22Rv1 (cell line): ENCODE data around the gene AGRP.
A peak's percentile ranks its signal among the peaks of the same experiment; 100 is the strongest.

ENCODE experiments used
- H3K27ac ChIP-seq: fragments of 450-650 bp; 2 replicates; pipeline ENCODE4 v1.5.1; 2017
- ZFX ChIP-seq: fragments of 450-650 bp; IDR thresholded peaks from 2 replicates; pipeline ENCODE4 v1.6.1; 2017; ENCODE audit warnings: antibody characterized with exemption, borderline replicate concordance
- TF ChIP-seq, protein P1 (sequence below): fragments of 450-650 bp; IDR thresholded peaks from 2 replicates; pipeline ENCODE4 v1.5.1; 2017; ENCODE audit warnings: mild to moderate bottlenecking

Gene AGRP

DNA sequence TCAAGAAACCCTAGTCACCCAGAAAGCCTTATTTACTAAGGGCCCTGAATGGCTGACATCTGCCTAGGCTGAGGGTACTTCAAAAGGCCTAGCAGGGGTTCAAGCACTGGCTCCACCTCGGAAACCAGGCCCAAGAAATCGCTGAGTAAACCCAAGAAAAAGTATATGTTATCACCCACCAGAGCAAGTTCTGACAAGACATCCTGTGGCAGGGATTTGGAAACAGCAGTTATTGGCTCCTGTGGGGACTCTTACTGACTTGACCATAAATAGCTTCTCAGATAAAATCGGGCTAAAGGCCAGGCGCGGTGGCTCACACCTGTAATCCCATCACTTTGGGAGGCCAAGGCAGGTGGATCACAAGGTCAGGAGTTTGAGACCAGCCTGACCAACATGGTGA is 14.6 kb downstream of the AGRP start:
- TF ChIP-seq ZFX, result no peak
- TF ChIP-seq, protein P1, sequence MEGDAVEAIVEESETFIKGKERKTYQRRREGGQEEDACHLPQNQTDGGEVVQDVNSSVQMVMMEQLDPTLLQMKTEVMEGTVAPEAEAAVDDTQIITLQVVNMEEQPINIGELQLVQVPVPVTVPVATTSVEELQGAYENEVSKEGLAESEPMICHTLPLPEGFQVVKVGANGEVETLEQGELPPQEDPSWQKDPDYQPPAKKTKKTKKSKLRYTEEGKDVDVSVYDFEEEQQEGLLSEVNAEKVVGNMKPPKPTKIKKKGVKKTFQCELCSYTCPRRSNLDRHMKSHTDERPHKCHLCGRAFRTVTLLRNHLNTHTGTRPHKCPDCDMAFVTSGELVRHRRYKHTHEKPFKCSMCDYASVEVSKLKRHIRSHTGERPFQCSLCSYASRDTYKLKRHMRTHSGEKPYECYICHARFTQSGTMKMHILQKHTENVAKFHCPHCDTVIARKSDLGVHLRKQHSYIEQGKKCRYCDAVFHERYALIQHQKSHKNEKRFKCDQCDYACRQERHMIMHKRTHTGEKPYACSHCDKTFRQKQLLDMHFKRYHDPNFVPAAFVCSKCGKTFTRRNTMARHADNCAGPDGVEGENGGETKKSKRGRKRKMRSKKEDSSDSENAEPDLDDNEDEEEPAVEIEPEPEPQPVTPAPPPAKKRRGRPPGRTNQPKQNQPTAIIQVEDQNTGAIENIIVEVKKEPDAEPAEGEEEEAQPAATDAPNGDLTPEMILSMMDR, result no peak
- H3K27ac ChIP-seq, result no peak overlapping the region

DNA sequence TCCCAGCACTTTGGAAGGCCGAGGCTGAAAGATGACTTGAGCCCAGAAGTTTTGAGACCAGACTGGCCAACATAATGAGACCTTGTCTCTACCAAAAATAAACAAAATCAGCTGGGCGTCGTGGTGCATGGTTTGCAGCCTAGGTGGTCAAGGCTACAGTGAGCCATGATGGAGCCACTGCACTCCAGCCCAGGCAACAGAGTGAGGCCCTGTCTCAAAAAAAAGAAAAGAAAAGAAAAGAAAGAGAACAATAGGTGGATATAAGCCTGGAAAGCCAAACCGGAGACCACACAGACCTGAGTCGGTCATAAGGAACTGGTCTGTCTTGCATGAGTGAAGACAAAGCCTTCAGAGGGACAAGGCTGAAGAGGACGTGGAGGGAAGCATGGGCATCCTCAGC is 16.8 kb downstream of the AGRP start:
- H3K27ac ChIP-seq, result no peak overlapping the region
- TF ChIP-seq ZFX, result no peak
- TF ChIP-seq, protein P1, result no peak

DNA sequence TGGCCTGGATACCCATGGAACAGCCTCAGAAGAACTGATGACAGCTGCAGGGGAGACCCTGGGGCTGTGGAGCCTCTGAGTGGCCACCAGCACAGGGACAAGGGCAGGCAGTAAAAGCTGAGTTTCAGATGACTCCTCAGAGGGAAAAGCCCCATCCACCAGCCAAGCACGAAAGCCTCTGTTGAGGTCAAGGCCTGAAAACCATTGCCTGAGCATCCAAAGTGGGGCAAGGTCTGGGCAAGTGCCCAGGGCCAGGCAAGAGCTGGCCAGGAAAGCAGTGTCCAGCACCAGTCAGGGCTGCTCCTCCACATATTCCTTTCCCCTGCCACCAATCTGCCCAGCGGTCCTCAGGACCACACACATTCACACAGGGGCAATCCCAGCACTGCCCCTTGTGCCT is 18.8 kb downstream of the AGRP start:
- H3K27ac ChIP-seq, result no peak overlapping the region
- TF ChIP-seq, protein P1, result no peak
- no peak for TF ChIP-seq ZFX

DNA sequence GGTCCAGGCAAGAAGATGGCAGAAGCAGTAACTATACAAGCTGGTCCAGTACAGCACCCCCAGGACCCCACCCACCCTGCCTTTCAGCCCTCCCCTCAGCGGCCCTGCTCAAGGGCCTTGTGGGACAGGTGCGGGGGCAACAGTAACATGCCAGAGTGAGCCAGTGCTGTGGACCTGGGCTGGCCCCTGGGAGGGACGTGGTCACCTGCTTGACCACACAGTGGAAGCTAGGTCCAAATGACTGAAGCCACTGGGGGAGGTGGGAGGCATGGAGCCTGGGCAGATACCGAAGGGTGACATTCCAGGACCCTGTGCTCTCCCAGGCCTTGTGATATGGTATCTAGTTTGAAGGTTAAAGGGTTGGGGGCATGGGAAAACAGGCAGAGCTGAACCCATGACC is 19.7 kb downstream of the AGRP start:
- H3K27ac ChIP-seq, result peak overlapping the region; percentile 82; the same call in 1 of the 2 replicates
- no peak for TF ChIP-seq ZFX
- TF ChIP-seq, protein P1, result no peak

DNA sequence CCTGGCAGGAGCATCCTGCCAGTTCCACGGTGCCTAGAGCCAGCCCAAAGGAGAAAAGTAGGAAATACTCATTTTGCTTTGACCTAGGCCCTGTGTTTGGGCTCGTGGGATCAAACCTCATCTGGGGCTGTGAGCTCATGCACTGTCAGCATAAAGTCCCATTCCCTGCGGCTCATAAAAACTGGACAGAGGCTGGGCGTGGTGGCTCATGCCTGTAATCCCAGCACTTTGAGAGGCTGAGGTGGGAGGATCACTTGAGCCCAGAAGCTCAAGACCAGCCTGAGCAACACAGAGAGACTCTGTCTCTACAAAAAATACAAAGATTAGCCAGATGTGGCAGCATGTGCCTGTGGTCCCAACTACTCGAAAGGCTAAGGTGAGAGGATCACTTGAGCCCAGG is 20.3 kb downstream of the AGRP start:
- TF ChIP-seq, protein P1, result no peak
- no peak for TF ChIP-seq ZFX
- H3K27ac ChIP-seq, result peak overlapping the region; percentile 82

DNA sequence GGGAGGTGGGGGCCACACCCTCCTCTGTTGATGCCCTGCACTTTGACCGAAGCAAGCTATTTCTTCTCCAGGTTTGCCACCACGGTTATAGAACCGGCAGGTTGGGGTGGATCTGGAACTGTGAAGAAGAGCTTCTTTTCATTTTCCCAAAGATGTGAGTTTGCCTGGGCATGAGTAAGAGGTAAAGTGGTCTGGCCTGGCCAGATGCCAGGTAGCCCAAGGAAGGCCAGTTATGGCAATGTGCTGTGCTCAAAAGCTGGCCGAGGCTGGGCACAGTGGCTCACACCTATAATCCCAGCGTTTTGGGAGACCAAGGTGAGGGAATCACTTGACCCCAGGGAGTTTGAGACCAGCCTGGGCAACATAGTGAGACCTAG is 21.1 kb downstream of the AGRP start:
- TF ChIP-seq, protein P1, result no peak
- no peak for TF ChIP-seq ZFX
- peak overlapping the region; percentile 82 for H3K27ac ChIP-seq

DNA sequence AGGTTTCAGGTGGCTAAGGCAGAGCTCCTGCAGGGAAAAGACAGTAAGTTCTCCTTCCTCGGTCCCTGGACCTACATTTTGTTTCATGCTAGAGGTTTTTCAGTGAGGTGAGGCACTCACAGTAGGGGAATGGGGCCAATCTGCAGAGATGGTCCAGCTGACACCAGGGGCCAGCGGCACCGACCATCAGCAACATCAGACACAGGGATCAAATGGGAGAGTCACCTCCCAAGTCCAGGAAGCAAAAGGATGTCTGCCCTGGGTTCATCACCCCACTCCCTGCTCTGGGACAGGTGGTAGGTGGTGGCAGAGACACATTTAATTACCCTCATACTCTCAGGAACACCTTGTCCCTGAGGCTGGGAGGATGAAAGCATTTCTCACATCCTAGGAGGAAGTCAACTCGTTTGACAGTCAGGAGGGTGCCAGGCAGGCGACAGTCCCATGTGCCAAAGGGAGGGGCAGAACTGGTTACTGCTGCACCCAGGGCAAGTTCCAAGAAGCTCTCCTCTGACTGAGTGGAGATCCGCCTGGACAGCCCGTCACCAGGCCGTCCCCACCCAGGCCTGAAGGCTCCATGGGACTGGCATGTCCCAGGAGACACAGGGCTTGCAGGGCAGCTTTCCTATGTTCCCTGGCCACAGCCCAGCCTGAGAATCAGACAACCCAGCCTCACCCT is 21.6 kb downstream of the AGRP start:
- TF ChIP-seq ZFX, result no peak
- TF ChIP-seq, protein P1, result no peak
- peak overlapping the region; percentile 82 for H3K27ac ChIP-seq
